Gastroesophageal sphincter (tissue), 4 donors: Measurements from ENCODE around the gene DUOX2. TPM values are rescaled to one million over a fixed set of nuclear protein-coding genes. Genes with fewer than 3 reads are reported as not detected.

ENCODE experiments used
- small RNA-seq, 4 donors: library from RNA; depleted of rRNA; stranded (forward); fragments of <200 nt; gene quantifications; one replicate each; pipeline ENCODE3, GENCODE V24; 2016
- total RNA-seq, 4 donors: library from RNA; depleted of rRNA; stranded (reverse); fragments of >200 nt; gene quantifications; one replicate each; pipeline ENCODE4 v1.1.0, GENCODE V29; 2016

The DUOX2 gene
- total RNA-seq, 4 donors from 2014 or later: 0.13 to 1.5 (median 0.54) TPM

Small RNA genes within 50 kb of the gene (small RNA-seq; reads per million reads assigned to genes)
- gene RF00019: 0 reads per million in 4 donors

Other genes with a start within 250 kb of the DUOX2 start
- gene TERB2, start 157.5 kb downstream of the DUOX2 start, total RNA-seq: not detected
- gene SORD, start 91.0 kb downstream of the DUOX2 start, total RNA-seq: 1 to 10 TPM; 2.6 to 9.4 (median 7.9) TPM
- gene DUOXA2, start 154 bp upstream of the DUOX2 start, total RNA-seq: under 1 TPM in 2 of 4 donors, not detected in 2; 0.49 to 0.62 TPM
- gene DUOXA1, start 15.7 kb upstream of the DUOX2 start, total RNA-seq: 1 to 10 TPM in 2 of 4 donors, under 1 TPM in 1, not detected in 1; 0.67 to 1.7 (median 1.7) TPM
- 1 to 10 TPM in 2 of 4 donors, under 1 TPM in 2; 0.08 to 2.7 (median 1.1) TPM for gene DUOX1, start 15.8 kb upstream of the DUOX2 start, total RNA-seq
- gene SHF, start 73.8 kb upstream of the DUOX2 start, total RNA-seq: 1 to 10 TPM; 4.4 to 10.0 (median 7.4) TPM
- gene SLC28A2, start 138.1 kb upstream of the DUOX2 start, total RNA-seq: not detected